Caco-2 (cell line): ENCODE results near the gene HSD3B7. TPM values are rescaled to one million over a fixed set of nuclear protein-coding genes. Genes with fewer than 3 reads are reported as not detected.

Source experiments
- BruUV-seq: library from RNA; stranded (reverse); fragments of 400-500 nt; replicated peaks from 2 replicates; lab custom pipeline; 2021; lab: Mats Ljungman, UMichigan
- CTCF ChIA-PET: fragments of 300-600 bp; sonication (Branson Sonifier 250); formaldehyde crosslinking; loops from one replicate; lab custom pipeline; 2022; ENCODE audit warnings: antibody characterized with exemption; lab: Charles Lee
- POLR2A ChIA-PET: fragments of 300-600 bp; sonication (Branson Sonifier 250); formaldehyde crosslinking; loops from one replicate; lab custom pipeline; 2022; ENCODE audit warnings: antibody characterized with exemption; lab: Charles Lee
- DNase-seq, 2 experiments: peaks; one replicate each; pipeline versions ENCODE4 v3.0.0 to v3.0.0-alpha.2; 2020 to 2022
- H3K27me3 ChIP-seq: replicated peaks from 2 replicates; pipeline ENCODE4 v1.6.0; 2011; ENCODE audit warnings: low read length; ENCODE audit not compliant: control insufficient read depth, insufficient read depth
- H3K36me3 ChIP-seq: 2 replicates; pipeline ENCODE4 v1.5.1; 2011; ENCODE audit warnings: low read length; ENCODE audit not compliant: control insufficient read depth, insufficient read depth
- H3K4me1 ChIP-seq: fragments of 250-450 bp; sonication (Bioruptor Pico); 2 replicates; pipeline ENCODE4 v1.5.1; 2020; ENCODE audit warnings: mild to moderate bottlenecking
- H3K4me3 ChIP-seq: 2 replicates; pipeline ENCODE4 v1.5.1; 2011; ENCODE audit warnings: low read depth, mild to moderate bottlenecking, control low read depth, low read length
- H3K9me3 ChIP-seq: fragments of 250-450 bp; sonication (Bioruptor Pico); 2 replicates; pipeline ENCODE4 v1.5.1; 2020; ENCODE audit warnings: mild to moderate bottlenecking, moderate library complexity
- H3K27ac Mint-ChIP-seq: one replicate; pipeline ENCODE4 v1.8.0; 2022; ENCODE audit warnings: mixed read lengths; ENCODE audit not compliant: unreplicated experiment
- H3K27me3 Mint-ChIP-seq: one replicate; pipeline ENCODE4 v1.8.0; 2022; ENCODE audit warnings: mixed read lengths; ENCODE audit not compliant: insufficient read depth, unreplicated experiment
- H3K36me3 Mint-ChIP-seq: one replicate; pipeline ENCODE4 v1.8.0; 2022; ENCODE audit warnings: mild to moderate bottlenecking, mixed read lengths; ENCODE audit not compliant: insufficient read depth, unreplicated experiment
- H3K4me1 Mint-ChIP-seq: one replicate; pipeline ENCODE4 v1.8.0; 2022; ENCODE audit warnings: low read depth, mixed read lengths; ENCODE audit not compliant: unreplicated experiment
- H3K4me3 Mint-ChIP-seq: one replicate; pipeline ENCODE4 v1.8.0; 2022; ENCODE audit warnings: mild to moderate bottlenecking, moderate library complexity, mixed read lengths; ENCODE audit not compliant: unreplicated experiment
- H3K9me3 Mint-ChIP-seq: one replicate; pipeline ENCODE4 v1.8.0; 2022; ENCODE audit warnings: mixed read lengths; ENCODE audit not compliant: unreplicated experiment
- CTCF ChIP-seq, 2 experiments: fragments of 200-600 bp in 1 of 2; IDR thresholded peaks; 1 replicate in 1 of 2; 2 replicates in 1 of 2; pipeline versions ENCODE4 v1.5.1 to v1.8.0; 2011 to 2022; ENCODE audit warnings: antibody characterized with exemption in 1 of 2, control low read depth in 1 of 2, inconsistent platforms in 1 of 2, low read depth in 1 of 2, low read length in 1 of 2, mild to moderate bottlenecking in 1 of 2, moderate library complexity in 1 of 2; ENCODE audit not compliant: insufficient read depth in 1 of 2, severe bottlenecking in 1 of 2, unreplicated experiment in 1 of 2
- intact Hi-C: fragments of 100-400 bp; cut with micrococcal nuclease; formaldehyde crosslinking; loops from one replicate; pipeline ENCODE4 v1.10.0; 2022; ENCODE audit not compliant: unreplicated experiment
- total RNA-seq: library from RNA; stranded (reverse); gene quantifications from 2 replicates; pipeline ENCODE4 v1.2.3, GENCODE V29; 2022

HSD3B7 gene
- total RNA-seq, 1 experiment from 2014 or later: 2.4 TPM

GRCh38 chr16:31020536-31020935, 35.5 kb downstream of the HSD3B7 start:
- CTCF ChIA-PET: no interaction called here

GRCh38 chr16:31022544-31023251, 37.7 kb downstream of the HSD3B7 start:
- ChIA-PET POLR2A (no interaction called here), CTCF (interaction anchor here (0.6 to 0.7 kb wide), 2 partner anchors 69 to 275 kb away, joined by 3 to 5 read pairs; partner anchors contain the start of gene PHKG2)
- H3K27me3 Mint-ChIP-seq: no peaks in the 10 kb centered on the region
- no peak overlapping the region for H3K4me3 Mint-ChIP-seq
- no peaks in the 10 kb centered on the region for H3K9me3 ChIP-seq
- no peak for DNase-seq
- no peak overlapping the region for H3K4me3 ChIP-seq
- intact Hi-C loops: no loop called here
- H3K27me3 ChIP-seq: no peaks in the 10 kb centered on the region
- no peaks in the 10 kb centered on the region for H3K36me3 Mint-ChIP-seq
- H3K27ac Mint-ChIP-seq: no peak overlapping the region
- no peaks in the 10 kb centered on the region for H3K9me3 Mint-ChIP-seq
- H3K4me1 Mint-ChIP-seq: peaks cover 13% of the 10 kb centered on the region
- H3K36me3 ChIP-seq: no peaks in the 10 kb centered on the region
- no peak for TF ChIP-seq CTCF (IDR thresholded peaks at IDR 0.05; ENCODE audit: insufficient read depth in 1 of 2, low read depth in 1 of 2, low read length in 1 of 2, severe bottlenecking in 1 of 2, unreplicated experiment in 1 of 2)
- H3K4me1 ChIP-seq: no peaks in the 10 kb centered on the region
- no TSS peak for BruUV-seq

More at GRCh38 chr16:31020536-31020935, 35.5 kb downstream of the HSD3B7 start:
- POLR2A ChIA-PET: no interaction called here
- no TSS peak for BruUV-seq
- Mint-ChIP-seq H3K36me3 (no peaks in the 10 kb centered on the region), H3K9me3 (no peaks in the 10 kb centered on the region), H3K27ac (no peak overlapping the region), H3K27me3 (no peaks in the 10 kb centered on the region), H3K4me3 (no peak overlapping the region), H3K4me1 (peaks cover 11% of the 10 kb centered on the region)
- no peak for TF ChIP-seq CTCF (IDR thresholded peaks at IDR 0.05; ENCODE audit: insufficient read depth in 1 of 2, low read depth in 1 of 2, low read length in 1 of 2, severe bottlenecking in 1 of 2, unreplicated experiment in 1 of 2)
- Histone ChIP-seq H3K9me3 (no peaks in the 10 kb centered on the region), H3K36me3 (no peaks in the 10 kb centered on the region), H3K27me3 (no peaks in the 10 kb centered on the region), H3K4me1 (no peaks in the 10 kb centered on the region), H3K4me3 (no peak overlapping the region)
- intact Hi-C loops: no loop called here
- DNase-seq: no peak

GRCh38 chr16:31023252-31023602, 38.2 kb downstream of the HSD3B7 start:
- intact Hi-C loops: no loop called here
- CTCF ChIA-PET: interaction anchor here (0.6 to 0.7 kb wide), 2 partner anchors 70 to 275 kb away, joined by 3 to 5 read pairs; partner anchors contain the start of gene PHKG2

More at GRCh38 chr16:31023252-31023602, 38.2 kb downstream of the HSD3B7 start:
- H3K36me3 ChIP-seq: no peaks in the 10 kb centered on the region
- no peaks in the 10 kb centered on the region for H3K9me3 ChIP-seq
- BruUV-seq: no TSS peak
- Mint-ChIP-seq H3K36me3 (no peaks in the 10 kb centered on the region), H3K9me3 (no peaks in the 10 kb centered on the region), H3K27me3 (no peaks in the 10 kb centered on the region), H3K27ac (no peak overlapping the region), H3K4me1 (peaks cover 13% of the 10 kb centered on the region), H3K4me3 (no peak overlapping the region)
- no peaks in the 10 kb centered on the region for H3K4me1 ChIP-seq
- H3K27me3 ChIP-seq: no peaks in the 10 kb centered on the region
- POLR2A ChIA-PET: no interaction called here
- no peak for DNase-seq
- no peak for TF ChIP-seq CTCF (IDR thresholded peaks at IDR 0.05; ENCODE audit: insufficient read depth in 1 of 2, low read depth in 1 of 2, low read length in 1 of 2, severe bottlenecking in 1 of 2, unreplicated experiment in 1 of 2)
- no peak overlapping the region for H3K4me3 ChIP-seq
